Amniotic epithelial cell (primary cell): Measurements from ENCODE around the gene PIH1D1.
A peak's percentile ranks its signal among the peaks of the same experiment; 100 is the strongest.
"Not testable (repeated sequence)": the region's sequence is repeated elsewhere in the genome, so short reads cannot be mapped to it uniquely, and the experiment has no call there.

ENCODE experiments used
- DNase-seq: peaks from one replicate; pipeline ENCODE4 v3.0.0-alpha.2; 2010; ENCODE audit warnings: low read depth

The PIH1D1 gene

DNA sequence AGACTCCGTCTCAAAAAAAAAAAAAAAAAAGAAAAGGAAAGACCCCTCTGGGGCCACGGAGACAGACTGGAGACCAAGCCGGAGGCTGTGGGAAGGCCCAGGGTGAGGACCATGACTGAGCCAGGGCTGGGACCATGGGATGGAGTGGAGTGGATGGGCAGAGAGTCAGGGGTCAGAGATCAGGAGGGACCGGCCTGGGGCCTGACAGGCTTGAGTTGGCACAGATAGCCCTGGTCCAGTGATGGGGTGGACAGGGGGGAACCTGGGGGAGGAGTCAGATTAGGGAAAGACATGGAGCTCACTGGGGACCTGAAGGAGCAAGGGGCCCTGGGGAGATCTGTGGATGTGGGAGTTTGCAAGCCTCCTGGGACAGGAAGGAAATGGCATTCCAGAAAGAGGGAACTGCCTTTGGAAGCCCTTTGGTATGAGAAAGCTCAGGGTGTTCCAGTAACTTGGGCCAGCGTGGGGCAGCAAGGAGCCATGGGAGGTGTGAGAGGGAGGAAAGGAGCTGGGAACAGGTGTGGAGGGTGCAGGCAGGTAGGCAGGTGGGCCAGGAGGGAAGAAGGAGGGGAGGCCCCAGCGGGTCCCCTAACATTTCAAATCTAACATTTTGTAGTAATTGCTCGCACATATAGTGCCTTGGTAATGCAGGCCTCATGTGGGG, 29.5 kb upstream of the PIH1D1 start:
- DNase-seq: no peak

DNA sequence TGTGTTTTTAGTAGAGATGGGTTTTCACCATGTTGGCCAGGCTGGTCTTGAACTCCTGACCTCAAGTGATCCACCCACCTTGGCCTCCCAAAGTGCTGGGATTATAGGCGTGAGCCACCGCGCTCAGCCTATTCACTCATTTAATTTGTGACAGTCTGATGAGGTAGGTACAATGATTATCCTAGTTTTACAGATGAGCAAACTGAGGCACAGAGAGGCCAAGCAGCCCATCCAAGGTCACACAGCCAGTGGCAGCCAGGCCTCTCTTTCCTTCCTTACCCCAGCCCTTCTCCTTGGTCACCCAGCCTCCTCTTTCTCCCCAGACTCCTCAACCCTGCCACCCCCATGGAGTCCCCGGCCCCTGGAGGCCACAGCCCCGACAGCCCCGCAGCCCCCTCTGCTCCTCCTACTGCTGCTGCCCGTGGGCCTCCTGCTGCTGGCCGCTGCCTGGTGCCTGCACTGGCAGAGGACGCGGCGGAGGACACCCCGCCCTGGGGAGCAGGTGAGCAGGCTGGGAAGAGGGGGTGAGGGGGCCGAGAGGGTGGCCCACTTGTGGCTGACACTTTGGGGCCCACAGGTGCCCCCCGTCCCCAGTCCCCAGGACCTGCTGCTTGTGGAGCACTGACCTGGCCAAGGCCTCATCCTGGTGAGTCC, 28.5 kb upstream of the PIH1D1 start:
- no peak for DNase-seq

DNA sequence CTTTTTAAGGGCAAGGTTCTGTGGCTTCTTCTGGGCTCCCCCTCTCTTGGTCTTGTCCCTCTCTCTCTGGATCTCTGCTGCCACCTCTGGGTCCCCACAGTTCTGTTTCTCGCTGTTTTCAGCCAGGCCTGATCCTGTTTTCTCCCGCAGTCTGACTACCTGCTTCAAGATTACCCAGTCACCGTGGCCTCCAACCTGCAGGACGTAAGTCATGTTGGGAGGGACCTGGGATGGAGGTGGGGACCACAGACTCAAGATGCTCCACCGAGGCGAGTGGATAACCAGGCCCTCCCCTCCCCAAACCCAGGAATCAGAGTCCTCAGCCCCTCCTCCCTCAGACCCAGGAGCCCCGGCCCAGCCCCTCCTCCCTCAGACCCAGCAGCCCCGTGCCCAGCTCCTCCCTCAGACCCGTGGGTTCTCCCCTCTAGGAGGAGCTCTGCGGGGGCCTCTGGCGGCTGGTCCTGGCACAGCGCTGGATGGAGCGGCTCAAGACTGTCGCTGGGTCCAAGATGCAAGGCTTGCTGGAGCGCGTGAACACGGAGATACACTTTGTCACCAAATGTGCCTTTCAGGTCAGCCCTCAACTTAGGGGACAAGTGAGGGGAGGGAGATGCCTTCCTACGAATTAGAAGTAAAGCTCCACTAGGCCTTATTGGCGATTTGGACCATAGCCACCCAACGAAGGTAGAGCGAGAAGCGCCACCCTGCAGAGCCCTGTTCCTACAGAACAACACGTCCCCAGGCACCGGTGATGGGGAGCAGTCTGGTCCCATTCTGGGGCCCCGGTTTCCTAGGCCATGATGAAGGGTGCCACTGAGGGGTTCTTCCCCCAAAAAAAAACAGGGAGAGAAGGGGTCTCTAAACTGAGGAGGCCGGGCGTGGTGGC, 24.6 kb upstream of the PIH1D1 start:
- DNase-seq: no peak

DNA sequence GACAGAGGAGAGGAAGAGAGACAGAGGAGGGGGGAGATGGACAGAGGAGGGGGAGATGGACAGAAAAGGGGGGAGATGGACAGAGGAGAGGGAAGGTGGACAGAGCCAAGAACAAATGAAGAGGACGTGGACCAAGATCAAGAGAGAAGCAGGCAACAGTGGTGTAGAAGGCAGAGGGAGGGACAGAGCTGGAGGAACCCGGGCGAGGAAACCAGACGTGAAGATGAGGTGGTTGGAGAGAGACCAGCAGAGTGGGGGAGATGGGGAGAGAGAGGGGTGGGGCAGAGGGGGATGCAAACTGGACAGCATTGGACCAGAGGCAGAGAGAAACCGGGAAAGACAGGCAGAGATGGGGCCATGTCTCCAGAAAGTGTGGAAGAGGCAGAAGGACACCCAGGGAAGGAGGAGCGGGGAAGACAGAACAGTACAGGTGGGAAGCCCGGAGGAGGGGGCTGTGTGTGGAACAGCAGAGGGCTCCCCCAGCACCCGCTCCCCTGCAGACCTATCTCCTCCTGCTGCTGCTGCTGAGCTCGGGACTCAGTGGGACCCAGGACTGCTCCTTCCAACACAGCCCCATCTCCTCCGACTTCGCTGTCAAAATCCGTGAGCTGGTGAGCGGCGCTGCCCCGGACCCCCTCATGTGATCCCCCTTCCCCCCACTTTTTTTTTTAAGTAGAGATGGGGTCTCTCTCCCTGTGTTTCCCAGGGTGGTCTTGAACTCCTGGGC, 23.7 kb upstream of the PIH1D1 start:
- DNase-seq: no peak

DNA sequence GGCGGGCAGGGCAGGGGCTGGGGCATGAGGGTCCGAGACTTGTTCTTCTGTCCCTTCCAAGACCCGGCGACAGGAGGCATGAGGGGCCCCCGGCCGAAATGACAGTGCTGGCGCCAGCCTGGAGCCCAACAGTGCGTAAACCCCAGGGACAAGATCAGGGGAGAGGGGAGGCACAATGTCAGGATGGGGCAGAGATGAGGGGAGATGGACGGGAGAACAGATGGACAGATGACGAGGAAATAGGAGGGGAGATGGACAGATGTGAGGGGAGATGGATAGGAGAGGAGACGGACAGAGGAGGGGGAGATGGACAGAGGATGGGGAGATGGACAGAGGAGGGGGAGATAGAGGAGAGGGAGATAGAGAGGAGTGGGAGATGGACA, 22.9 kb upstream of the PIH1D1 start:
- no peak for DNase-seq

DNA sequence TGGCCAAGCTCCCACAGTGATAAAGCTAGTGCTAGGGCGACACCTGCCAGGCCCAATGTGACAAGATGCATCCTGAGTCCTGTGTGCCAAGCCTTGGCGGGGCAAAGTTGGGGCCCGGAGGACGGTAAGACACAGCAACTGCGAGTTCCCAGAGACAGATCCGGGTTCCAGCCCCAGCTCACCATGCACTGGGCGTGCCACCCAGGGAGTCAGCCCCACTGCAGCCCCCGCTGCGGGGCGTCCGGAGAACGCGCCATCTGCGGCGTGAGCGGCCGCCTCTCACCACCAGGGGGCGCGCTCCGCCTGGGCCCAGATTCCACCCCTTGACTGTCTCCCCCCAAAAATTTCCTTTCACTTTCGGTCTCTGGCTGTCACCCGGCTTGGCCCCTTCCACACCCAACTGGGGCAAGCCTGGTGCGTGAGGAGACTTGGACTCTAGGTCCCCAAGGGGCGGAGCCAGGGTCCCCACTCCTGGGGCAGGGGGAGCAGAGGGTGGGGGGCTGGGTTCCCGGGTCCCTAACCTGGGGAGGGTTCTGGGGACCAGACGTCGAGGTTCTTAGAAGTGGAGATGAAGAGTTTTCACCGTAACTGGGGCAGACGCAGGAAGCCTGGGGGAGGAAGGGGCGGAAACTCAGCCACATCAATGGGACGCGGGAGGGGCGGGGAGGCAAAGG, 22.4 kb upstream of the PIH1D1 start, which contains the start of gene FLT3LG:
Gene FLT3LG, plus strand, starts transcription at position 348 of the 674 bp plus-strand sequence. CDS start 425 bp downstream, outside the sequence.
- peak; percentile 54 for DNase-seq

DNA sequence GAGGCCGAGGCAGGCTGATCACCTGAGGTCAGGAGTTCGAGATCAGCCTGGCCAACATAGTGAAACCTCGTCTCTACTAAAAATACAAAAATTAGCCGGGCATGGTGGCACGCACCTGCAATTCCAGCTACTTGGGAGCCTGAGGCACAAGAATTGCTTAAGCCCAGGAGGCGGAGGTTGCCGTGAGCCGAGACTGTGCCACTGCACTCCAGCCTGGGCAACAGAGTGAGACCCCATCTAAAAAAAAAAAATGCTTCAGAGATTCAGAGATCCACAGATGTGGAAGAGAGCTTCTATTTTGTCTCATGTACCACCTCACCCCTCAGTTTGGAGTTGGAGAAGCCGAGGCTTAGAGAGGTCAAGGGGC, 21.9 kb upstream of the PIH1D1 start:
- not testable (repeated sequence) for DNase-seq

DNA sequence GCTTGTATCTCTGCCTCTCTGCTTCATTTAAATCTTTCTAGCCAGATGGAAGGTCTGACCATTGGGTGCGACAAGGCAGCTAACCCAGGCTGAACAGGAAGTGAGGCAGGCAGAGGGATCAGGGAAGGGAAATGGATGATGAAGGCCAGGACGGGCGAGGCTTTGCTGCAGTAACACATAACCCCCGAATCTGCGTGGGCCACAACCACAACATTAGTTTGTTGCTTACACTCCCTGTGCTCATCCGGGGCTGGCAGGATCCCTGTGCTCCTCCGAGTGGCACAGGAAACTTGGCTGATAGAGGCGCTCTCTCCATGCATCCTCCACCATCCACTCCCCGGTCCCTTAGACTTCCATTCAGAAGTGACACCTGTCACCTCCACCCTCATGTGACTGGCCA, 21.3 kb upstream of the PIH1D1 start:
- no peak for DNase-seq

DNA sequence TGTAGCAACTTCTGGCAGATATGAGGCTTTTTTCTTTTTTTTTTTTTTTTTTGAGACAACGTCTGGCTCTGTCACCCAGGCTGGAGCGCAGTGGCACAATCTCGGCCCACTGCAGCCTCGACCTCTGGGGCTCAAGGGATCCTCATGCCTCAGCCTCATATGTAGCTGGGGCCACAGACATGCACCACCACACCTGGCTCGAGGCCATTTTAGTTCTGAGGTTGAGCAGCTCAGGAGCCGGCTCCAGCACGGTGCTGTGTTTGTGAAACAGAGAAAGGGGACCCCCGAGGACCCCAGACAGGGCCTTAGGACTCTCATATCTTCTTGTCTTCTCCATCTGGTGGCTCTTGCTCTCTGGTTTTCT, 19.0 kb upstream of the PIH1D1 start:
- no peak for DNase-seq

DNA sequence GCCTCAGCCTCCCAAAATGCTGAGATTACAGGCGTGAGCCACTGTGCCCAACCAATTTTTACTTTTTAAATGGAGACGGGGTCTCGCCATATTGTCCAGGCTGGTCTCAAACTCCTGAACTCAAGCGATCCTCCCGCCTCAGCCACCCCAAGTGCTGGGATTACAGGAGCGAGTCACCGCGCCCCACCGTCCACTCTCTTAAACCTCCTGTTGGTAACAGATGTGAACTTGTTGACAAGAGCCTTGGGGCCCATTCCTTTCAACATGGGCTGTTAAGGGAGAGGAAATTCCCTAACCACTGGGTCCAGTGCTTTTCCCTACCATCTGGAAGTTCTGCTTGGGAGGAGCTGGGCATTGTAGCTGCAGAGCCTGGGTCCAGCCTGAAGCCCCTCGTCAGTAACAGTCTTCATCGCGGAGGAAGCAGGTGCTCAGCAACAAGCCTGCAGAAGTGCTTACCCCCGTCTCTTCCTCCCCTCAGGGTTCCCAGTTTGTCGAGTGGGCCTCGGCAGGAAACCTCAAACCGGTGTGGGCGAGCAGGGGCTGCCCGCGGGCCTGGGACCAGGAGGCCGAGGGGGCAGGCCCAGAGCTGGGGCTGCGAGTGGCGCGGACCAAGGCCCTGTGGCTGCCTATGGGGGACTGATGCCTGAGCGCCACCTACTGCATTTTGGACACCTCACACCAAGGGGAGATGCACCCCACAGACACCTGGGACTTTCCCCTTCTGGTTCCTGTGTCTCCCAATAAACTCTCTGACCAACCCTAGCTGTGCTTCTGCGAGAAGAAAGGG, 18.4 kb upstream of the PIH1D1 start:
- DNase-seq: no peak

DNA sequence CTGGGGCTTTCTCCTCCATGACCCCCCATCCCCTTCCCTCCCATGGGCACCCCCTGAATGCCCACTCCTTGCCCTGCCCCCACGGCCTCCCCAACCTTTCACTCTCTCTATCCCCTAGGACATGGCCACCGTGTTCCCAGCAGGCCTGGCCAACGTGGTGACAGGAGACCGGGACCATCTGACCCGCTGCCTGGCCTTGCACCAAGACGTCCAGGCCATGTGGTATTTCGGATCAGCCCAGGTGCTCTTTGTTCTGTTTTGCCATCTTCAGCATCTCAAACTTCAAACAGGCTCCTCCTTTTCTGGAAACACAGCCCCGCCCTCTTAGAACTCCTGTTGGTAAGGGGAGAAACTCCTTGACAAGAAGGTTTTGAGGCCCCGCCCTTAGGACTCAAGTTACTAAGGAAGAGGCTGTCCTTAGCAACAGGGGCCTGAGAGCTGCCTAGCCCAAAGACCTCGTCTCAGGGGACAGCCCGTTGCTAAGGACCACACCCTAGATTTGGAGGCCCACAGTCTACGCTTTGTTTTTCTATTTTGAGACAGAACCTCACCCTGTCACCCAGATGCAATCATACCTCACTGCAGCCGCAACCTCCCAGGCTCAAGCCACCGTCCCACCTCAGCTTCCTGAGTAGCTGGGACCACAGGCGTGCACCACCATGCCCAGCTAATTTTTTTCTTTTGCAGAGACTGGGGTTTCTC, 17.3 kb upstream of the PIH1D1 start:
- no peak for DNase-seq

DNA sequence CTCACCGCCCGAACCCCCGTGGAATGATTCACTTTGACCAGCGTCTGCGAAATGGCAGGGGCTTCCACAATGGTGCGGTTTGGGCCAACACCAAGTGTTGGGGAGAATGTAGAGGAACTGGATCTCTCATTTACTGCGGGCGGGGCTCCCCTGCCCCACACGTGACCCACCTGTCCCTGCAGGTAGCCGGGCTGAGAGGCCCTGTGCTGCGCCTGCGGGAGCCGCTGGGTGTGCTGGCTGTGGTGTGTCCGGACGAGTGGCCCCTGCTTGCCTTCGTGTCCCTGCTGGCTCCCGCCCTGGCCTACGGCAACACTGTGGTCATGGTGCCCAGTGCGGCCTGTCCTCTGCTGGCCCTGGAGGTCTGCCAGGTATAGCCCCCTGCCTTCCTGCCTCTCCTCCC, 16.6 kb upstream of the PIH1D1 start:
- no peak for DNase-seq

DNA sequence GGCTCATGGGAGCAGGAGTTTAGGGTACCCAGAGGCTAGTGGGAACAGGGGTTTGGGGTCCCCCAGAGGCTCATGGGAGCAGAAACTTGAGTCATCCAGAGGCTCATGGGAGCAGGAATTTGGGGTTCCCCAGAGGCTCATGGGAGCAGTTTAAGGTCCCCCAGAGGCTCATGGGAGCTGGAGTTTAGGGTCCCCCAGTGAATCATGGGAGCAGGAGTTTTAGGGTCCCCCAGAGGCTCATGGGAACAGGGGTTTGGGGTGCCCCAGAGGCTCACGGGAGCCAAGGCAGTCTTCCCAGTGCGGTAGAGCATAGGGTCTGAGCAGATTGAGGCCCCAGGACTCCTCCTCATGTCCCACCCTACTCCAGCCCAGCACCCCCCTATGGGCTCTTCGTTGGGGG, 13.8 kb upstream of the PIH1D1 start:
- no peak for DNase-seq

DNA sequence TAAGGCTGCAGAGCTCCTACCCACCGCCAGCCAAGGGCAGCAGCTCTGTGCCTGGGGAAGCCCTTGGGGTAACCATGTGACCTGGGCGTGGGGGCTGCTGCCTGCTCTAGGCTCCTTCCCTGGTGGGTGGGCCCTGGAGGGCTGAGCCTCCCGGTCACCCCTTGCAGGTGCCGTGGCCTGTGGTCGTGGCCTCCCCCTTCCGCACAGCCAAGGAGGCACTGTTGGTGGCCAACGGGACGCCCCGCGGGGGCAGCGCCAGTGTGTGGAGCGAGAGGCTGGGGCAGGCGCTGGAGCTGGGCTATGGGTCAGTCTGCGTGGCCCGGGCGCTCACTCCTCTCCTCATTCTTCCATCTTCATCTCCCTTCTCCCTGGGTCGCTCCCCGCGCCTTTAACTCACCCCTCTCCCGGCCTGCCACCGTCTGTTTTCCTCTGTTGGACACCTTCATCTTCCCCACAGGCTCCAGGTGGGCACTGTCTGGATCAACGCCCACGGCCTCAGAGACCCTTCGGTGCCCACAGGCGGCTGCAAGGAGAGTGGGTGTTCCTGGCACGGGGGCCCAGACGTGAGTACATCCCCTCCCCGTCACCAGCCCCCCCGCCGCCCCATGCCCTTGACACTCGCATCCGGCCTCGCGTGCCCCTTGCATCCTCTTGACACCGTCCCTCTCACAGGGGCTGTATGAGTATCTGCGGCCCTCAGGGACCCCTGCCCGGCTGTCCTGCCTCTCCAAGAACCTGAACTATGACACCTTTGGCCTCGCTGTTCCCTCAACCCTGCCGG, 12.5 kb upstream of the PIH1D1 start:
- no peak for DNase-seq

DNA sequence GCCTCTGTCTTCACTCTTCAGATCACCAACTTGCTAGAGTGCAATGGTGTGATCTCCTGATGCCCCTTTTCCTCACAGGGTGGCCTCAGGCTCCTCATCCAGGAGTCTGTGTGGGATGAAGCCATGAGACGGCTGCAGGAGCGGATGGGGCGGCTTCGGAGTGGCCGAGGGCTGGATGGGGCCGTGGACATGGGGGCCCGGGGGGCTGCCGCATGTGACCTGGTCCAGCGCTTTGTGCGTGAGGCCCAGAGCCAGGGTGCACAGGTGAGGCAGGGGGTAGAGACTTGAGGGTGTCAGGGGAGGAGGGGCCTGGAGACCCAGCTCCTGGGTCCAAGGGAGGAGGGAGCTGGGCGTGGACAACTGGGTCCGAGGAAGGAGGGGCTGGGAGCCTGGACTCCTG, 10.9 kb upstream of the PIH1D1 start:
- DNase-seq: no peak

DNA sequence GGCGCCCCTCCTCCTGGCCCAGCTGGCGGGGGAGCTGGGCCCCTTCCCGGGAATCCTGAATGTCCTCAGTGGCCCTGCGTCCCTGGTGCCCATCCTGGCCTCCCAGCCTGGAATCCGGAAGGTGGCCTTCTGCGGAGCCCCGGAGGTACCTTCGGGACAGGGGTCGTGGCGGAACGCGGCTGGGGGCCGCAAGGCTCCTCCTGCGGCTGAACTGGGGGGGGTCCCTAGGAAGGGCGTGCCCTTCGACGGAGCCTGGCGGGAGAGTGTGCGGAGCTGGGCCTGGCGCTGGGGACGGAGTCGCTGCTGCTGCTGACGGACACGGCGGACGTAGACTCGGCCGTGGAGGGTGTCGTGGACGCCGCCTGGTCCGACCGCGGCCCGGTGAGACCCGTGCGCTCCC, 10.0 kb upstream of the PIH1D1 start:
- no peak for DNase-seq

DNA sequence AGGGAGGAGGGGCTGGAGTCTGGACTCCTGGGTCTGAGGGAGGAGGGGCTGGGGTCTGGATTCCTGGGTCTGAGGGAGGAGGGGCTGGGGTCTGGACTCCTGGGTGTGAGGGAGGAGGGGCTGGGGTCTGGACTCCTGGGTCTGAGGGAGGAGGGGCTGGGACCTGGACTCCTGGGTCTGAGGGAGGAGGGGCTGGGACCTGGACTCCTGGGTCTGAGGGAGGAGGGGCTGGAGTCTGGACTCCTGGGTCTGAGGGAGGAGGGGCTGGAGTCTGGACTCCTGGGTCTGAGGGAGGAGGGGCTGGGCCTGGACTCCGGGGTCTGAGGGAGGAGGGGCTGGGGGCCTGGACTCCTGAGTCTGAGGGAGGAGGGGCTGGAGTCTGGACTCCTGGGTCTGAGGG, 9.5 kb upstream of the PIH1D1 start:
- DNase-seq: not testable (repeated sequence)

DNA sequence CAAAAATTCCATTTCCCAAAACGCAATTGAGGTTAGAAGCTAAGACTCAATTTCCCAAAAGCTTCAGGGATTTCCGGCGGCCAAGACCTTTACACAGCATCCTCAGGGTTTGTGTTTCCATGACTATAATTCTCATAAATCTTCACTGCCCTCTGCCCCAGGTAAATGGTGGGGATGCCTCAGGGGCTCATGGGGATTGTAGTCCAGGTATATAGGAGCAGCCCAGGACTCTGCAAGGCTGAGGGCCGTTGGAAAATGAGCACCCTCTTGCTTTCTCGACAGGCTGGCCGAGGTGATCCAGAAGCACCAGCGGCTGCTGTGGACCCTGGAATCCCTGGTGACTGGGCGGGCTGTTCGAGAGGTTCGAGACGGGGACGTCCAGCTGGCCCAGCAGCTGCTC, 7.8 kb upstream of the PIH1D1 start:
- DNase-seq: no peak

DNA sequence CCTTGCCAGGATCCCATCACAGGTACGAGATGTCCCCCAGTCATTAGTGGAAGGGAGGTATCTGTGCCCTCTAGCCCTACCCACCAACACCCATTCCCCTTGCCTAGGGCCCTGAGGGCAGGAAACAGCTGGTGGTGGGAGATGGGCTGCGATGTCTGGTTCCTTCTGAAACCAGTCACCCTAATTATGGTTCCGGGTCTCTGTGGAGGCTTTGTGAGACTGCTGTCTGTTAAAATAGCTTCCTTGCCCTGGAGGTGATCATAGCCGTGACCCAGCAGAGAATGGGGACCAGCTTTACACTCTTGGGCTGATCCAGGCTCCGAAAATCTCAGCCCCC, 6.9 kb upstream of the PIH1D1 start:
- no peak for DNase-seq

DNA sequence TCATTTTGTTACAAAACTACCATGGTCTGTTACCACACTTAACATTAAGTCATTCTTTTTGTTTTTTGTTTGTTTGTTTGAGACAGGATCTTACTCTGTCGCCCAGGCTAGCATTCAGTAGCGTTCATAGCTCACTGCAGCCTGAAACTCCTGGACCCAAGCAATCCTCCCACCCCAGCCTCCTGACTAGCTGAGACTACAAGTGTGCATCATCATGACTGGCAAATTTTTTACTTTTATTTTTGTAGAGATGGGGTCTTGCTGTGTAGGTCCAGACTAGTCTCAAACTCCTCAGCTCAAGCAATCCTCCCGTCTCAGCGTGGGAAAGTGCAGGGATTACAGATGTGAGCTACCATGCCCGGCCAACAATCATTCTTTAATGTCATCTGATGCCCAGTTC, 4.7 kb upstream of the PIH1D1 start:
- no peak for DNase-seq
